HCT116 (cell line): ENCODE data around the gene AFAP1. TPM values are rescaled to one million over a fixed set of nuclear protein-coding genes. Genes with fewer than 3 reads are reported as not detected.

Experiments used
- ATAC-seq: fragments of 200-7000 bp; cut with Tn5 transposase; 2 replicates; pipeline ENCODE4 v1.9.1; 2020; ENCODE audit warnings: mild to moderate bottlenecking, moderate library complexity
- BruUV-seq: library from RNA; stranded (reverse); fragments of 400-500 nt; replicated peaks from 2 replicates; lab custom pipeline; 2021; lab: Mats Ljungman, UMichigan
- CTCF ChIA-PET: fragments of 300-600 bp; sonication (Branson Sonifier 250); formaldehyde crosslinking; loops from one replicate; lab custom pipeline; 2021; ENCODE audit warnings: antibody characterized with exemption; lab: Charles Lee
- POLR2A ChIA-PET: fragments of 300-600, 350-600 bp; sonication (Branson Sonifier 250); formaldehyde crosslinking; loops from one replicate; lab custom pipeline; 2021; ENCODE audit warnings: antibody characterized with exemption; lab: Charles Lee
- RAD21 ChIA-PET, 2 experiments: fragments of 300-600 bp; sonication (Branson Sonifier 250); formaldehyde crosslinking; loops; one replicate each; lab custom pipeline; 2023; ENCODE audit warnings: low total read pairs in 2 of 2; ENCODE audit not compliant: uncharacterized antibody in 2 of 2, unreplicated experiment in 2 of 2, low non-redundant PET in 1 of 2; lab: Charles Lee
- DNase-seq: peaks from one replicate; pipeline ENCODE4 v3.0.0-alpha.2; 2010; ENCODE audit warnings: low read depth, low spot score
- H2AFZ ChIP-seq: fragments of 200-600 bp; shearing (Covaris generic), sonication (generic); 2 replicates; pipeline ENCODE4 v1.6.1; 2017; ENCODE audit warnings: low read depth, mixed run types, mixed read lengths, antibody characterized with exemption, low read length; ENCODE audit not compliant: poor library complexity, severe bottlenecking
- H3K27ac ChIP-seq: 2 replicates; pipeline ENCODE4 v1.5.1; 2012; ENCODE audit warnings: low read depth, low read length
- H3K27me3 ChIP-seq: fragments of 200-600 bp; sonication (generic); 2 replicates; pipeline ENCODE4 v1.6.1; 2016; ENCODE audit warnings: mixed run types, low read length, mixed read lengths; ENCODE audit not compliant: insufficient read depth
- H3K36me3 ChIP-seq, 2 experiments: fragments of 200-500 bp in 1 of 2; fragments of 200-600 bp in 1 of 2; sonication (Bioruptor generic) in 1 of 2; sonication (generic) in 1 of 2; 2 replicates each; pipeline versions ENCODE4 v1.5.1 to v1.6.1; 2014 to 2016; ENCODE audit warnings: low read length in 2 of 2, inconsistent platforms in 1 of 2, mixed read lengths in 1 of 2, mixed run types in 1 of 2; ENCODE audit not compliant: insufficient read depth in 2 of 2, control insufficient read depth in 1 of 2
- H3K4me1 ChIP-seq, 2 experiments: fragments of 200-600 bp in 1 of 2; sonication (generic) in 1 of 2; 2 replicates each; pipeline versions ENCODE4 v1.5.1 to v1.6.1; 2012 to 2017; ENCODE audit warnings: low read length in 2 of 2, inconsistent platforms in 1 of 2, mild to moderate bottlenecking in 1 of 2, mixed read lengths in 1 of 2, mixed run types in 1 of 2, moderate library complexity in 1 of 2; ENCODE audit not compliant: insufficient read depth in 2 of 2, control insufficient read depth in 1 of 2
- H3K4me2 ChIP-seq: fragments of 200-600 bp; sonication (generic); 2 replicates; pipeline ENCODE4 v1.6.1; 2017; ENCODE audit warnings: mixed run types, low read length, mixed read lengths
- H3K4me3 ChIP-seq, 2 experiments: fragments of 200-600 bp in 1 of 2; sonication (generic) in 1 of 2; replicated peaks in 1 of 2; 2 replicates each; pipeline ENCODE4 v1.5.1; 2011 to 2016; ENCODE audit warnings: low read length in 2 of 2, control low read depth in 1 of 2, low read depth in 1 of 2, mild to moderate bottlenecking in 1 of 2, mixed read lengths in 1 of 2, mixed run types in 1 of 2
- H3K79me2 ChIP-seq: fragments of 200-600 bp; sonication (generic); 2 replicates; pipeline ENCODE4 v1.6.1; 2017; ENCODE audit warnings: mild to moderate bottlenecking, mixed run types, low read length, moderate library complexity, mixed read lengths; ENCODE audit not compliant: insufficient read depth
- H3K9ac ChIP-seq: fragments of 200-600 bp; sonication (generic); 2 replicates; pipeline ENCODE4 v1.6.1; 2016; ENCODE audit warnings: low read length, mixed read lengths
- H3K9me2 ChIP-seq: fragments of 200-600 bp; sonication (generic), shearing (Covaris generic); 2 replicates; pipeline ENCODE4 v1.6.1; 2017; ENCODE audit warnings: mixed run types, mild to moderate bottlenecking, moderate library complexity; ENCODE audit not compliant: insufficient read depth
- H3K9me3 ChIP-seq, 2 experiments: fragments of 200-500 bp in 1 of 2; fragments of 200-600 bp in 1 of 2; sonication (Bioruptor generic) in 1 of 2; sonication (generic) in 1 of 2; 2 replicates each; pipeline ENCODE4 v1.6.1; 2014 to 2017; ENCODE audit warnings: low read length in 2 of 2, mixed read lengths in 2 of 2, inconsistent platforms in 1 of 2, low read depth in 1 of 2, mild to moderate bottlenecking in 1 of 2, mixed run types in 1 of 2, moderate library complexity in 1 of 2; ENCODE audit not compliant: control insufficient read depth in 1 of 2, insufficient read depth in 1 of 2
- H4K20me1 ChIP-seq: fragments of 200-600 bp; sonication (generic), shearing (Covaris generic); 2 replicates; pipeline ENCODE4 v1.6.1; 2017; ENCODE audit warnings: mixed run types, mild to moderate bottlenecking, moderate library complexity; ENCODE audit not compliant: insufficient read depth
- CBX3 ChIP-seq: IDR thresholded peaks from 2 replicates; pipeline ENCODE4 v1.6.1; 2012; ENCODE audit warnings: low read depth
- CEBPB ChIP-seq: IDR thresholded peaks from 2 replicates; pipeline ENCODE4 v1.6.1; 2012; ENCODE audit warnings: low read depth
- ELF1 ChIP-seq: IDR thresholded peaks from 2 replicates; pipeline ENCODE4 v1.6.1; 2012; ENCODE audit warnings: low read depth, borderline replicate concordance
- FOSL1 ChIP-seq: IDR thresholded peaks from 2 replicates; pipeline ENCODE4 v1.6.1; 2012; ENCODE audit warnings: low read depth
- MAX ChIP-seq: IDR thresholded peaks from 2 replicates; pipeline ENCODE4 v1.6.1; 2012
- POLR2A ChIP-seq: IDR thresholded peaks from 2 replicates; pipeline ENCODE4 v1.7.0; 2011; ENCODE audit warnings: borderline replicate concordance; ENCODE audit not compliant: insufficient read depth, insufficient read length; ENCODE audit errors: extremely low read depth
- SP1 ChIP-seq: IDR thresholded peaks from 2 replicates; pipeline ENCODE4 v1.6.1; 2012; ENCODE audit warnings: low read depth
- SRF ChIP-seq: IDR thresholded peaks from 2 replicates; pipeline ENCODE4 v1.6.1; 2012; ENCODE audit warnings: low read depth
- ZNF274 ChIP-seq: fragments of 200-500 bp; sonication (Bioruptor generic); IDR thresholded peaks from 2 replicates; pipeline ENCODE4 v1.6.1; 2014; ENCODE audit warnings: mild to moderate bottlenecking, low read depth, low read length, inconsistent platforms
- intact Hi-C: fragments of 100-400 bp; cut with micrococcal nuclease; formaldehyde crosslinking; loops from 2 replicates; pipeline ENCODE4 v1.10.0; 2022
- total RNA-seq: library from RNA; stranded (reverse); gene quantifications from one replicate; pipeline ENCODE4 v1.2.1, GENCODE V29; 2021; ENCODE audit not compliant: unreplicated experiment
- TF ChIP-seq, protein P1 (sequence below): IDR thresholded peaks from 2 replicates; pipeline ENCODE4 v1.6.1; 2011; ENCODE audit warnings: mild to moderate bottlenecking, low read length, moderate library complexity; ENCODE audit not compliant: insufficient replicate concordance; ENCODE audit errors: extremely low read depth
- TF ChIP-seq, protein P2 (sequence below): IDR thresholded peaks from 2 replicates; pipeline ENCODE4 v1.6.1; 2012; ENCODE audit warnings: low read depth

The AFAP1 gene
- total RNA-seq, 1 experiment from 2014 or later: 19.4 TPM

DNA sequence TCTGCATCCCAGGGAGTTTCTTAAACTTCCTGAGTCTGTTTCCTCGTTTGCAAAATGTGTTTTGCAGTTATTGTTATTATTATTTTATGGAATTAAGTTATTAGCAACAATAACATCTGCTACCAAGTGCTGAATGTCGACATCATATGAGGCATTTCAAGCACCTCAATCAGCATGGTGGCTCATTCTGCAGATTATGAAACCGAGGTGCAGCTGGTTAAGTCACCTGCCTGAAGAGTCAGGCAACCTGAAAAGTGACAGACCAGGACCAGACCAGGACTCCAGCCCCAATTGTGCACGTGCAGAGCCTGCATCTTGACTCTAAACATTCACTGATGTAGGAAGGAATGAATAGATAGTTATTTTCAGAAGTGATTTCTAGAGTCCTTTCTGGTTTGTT lies 99.8 kb downstream of the AFAP1 start:
- POLR2A ChIA-PET: no interaction called here
- no TSS peak for BruUV-seq
- H3K4me1 ChIP-seq: peaks cover 29 to 34% of the 10 kb centered on the region in 2 experiments

More for the DNA sequence above, 99.8 kb downstream of the AFAP1 start:
- no peak overlapping the region for H3K4me3 ChIP-seq
- no peak for ATAC-seq
- H3K9me2 ChIP-seq: no peaks in the 10 kb centered on the region
- ChIA-PET CTCF (no interaction called here), RAD21 (no interaction called here)
- H3K79me2 ChIP-seq: no peaks in the 10 kb centered on the region
- H3K4me2 ChIP-seq: no peak overlapping the region
- H3K9ac ChIP-seq: no peak overlapping the region
- TF ChIP-seq CBX3 (no peak), ELF1 (no peak), ZNF274 (no peak), SP1 (no peak), CEBPB (no peak), SRF (no peak), POLR2A (no peak), MAX (no peak), FOSL1 (no peak)
- TF ChIP-seq, protein P1, sequence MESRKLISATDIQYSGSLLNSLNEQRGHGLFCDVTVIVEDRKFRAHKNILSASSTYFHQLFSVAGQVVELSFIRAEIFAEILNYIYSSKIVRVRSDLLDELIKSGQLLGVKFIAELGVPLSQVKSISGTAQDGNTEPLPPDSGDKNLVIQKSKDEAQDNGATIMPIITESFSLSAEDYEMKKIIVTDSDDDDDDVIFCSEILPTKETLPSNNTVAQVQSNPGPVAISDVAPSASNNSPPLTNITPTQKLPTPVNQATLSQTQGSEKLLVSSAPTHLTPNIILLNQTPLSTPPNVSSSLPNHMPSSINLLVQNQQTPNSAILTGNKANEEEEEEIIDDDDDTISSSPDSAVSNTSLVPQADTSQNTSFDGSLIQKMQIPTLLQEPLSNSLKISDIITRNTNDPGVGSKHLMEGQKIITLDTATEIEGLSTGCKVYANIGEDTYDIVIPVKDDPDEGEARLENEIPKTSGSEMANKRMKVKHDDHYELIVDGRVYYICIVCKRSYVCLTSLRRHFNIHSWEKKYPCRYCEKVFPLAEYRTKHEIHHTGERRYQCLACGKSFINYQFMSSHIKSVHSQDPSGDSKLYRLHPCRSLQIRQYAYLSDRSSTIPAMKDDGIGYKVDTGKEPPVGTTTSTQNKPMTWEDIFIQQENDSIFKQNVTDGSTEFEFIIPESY: no peak
- TF ChIP-seq, protein P2, sequence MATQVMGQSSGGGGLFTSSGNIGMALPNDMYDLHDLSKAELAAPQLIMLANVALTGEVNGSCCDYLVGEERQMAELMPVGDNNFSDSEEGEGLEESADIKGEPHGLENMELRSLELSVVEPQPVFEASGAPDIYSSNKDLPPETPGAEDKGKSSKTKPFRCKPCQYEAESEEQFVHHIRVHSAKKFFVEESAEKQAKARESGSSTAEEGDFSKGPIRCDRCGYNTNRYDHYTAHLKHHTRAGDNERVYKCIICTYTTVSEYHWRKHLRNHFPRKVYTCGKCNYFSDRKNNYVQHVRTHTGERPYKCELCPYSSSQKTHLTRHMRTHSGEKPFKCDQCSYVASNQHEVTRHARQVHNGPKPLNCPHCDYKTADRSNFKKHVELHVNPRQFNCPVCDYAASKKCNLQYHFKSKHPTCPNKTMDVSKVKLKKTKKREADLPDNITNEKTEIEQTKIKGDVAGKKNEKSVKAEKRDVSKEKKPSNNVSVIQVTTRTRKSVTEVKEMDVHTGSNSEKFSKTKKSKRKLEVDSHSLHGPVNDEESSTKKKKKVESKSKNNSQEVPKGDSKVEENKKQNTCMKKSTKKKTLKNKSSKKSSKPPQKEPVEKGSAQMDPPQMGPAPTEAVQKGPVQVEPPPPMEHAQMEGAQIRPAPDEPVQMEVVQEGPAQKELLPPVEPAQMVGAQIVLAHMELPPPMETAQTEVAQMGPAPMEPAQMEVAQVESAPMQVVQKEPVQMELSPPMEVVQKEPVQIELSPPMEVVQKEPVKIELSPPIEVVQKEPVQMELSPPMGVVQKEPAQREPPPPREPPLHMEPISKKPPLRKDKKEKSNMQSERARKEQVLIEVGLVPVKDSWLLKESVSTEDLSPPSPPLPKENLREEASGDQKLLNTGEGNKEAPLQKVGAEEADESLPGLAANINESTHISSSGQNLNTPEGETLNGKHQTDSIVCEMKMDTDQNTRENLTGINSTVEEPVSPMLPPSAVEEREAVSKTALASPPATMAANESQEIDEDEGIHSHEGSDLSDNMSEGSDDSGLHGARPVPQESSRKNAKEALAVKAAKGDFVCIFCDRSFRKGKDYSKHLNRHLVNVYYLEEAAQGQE: no peak
- H3K27ac ChIP-seq: no peak overlapping the region
- no peak overlapping the region for H2AFZ ChIP-seq
- H3K27me3 ChIP-seq: no peaks in the 10 kb centered on the region
- H3K9me3 ChIP-seq: no peaks in the 10 kb centered on the region
- no peaks in the 10 kb centered on the region for H3K36me3 ChIP-seq
- intact Hi-C loops: loop anchor here (5.0 kb wide), 1 partner anchor 132 kb away; no protein-coding TSS in a partner anchor
- no peak for DNase-seq
- no peaks in the 10 kb centered on the region for H4K20me1 ChIP-seq
